ENCODE data around the gene PFKFB2. TPM values are rescaled to one million over a fixed set of nuclear protein-coding genes. Genes with fewer than 3 reads are reported as not detected.

PFKFB2 gene
- total and polyA plus RNA-seq, 2 of the 8 experiments (the other 6 are each of a cell fraction or from before 2014, with no cell fraction given), result 6.7 to 19.1 TPM

GRCh38 chr1:207081806-207082205 lies 28.7 kb downstream of the PFKFB2 start (continued):
- no peak for TF ChIP-seq FOSL1 (IDR thresholded peaks at IDR 0.05; ENCODE audit: insufficient read depth, low read depth, low read length)
- no peak for TF ChIP-seq SIRT6 (IDR thresholded peaks at IDR 0.05; ENCODE audit: low read length)

Measured in H1 (cell line).